Muscle layer of colon (tissue), 2 donors: ENCODE measurements around the gene TTI1.

ENCODE experiments used
- H3K27ac ChIP-seq: one replicate; pipeline ENCODE4 v1.7.0; 2013; ENCODE audit warnings: low read depth, mild to moderate bottlenecking, low read length, moderate library complexity
- H3K27me3 ChIP-seq, 2 donors: one replicate each; pipeline ENCODE4 v1.7.0; 2013; ENCODE audit warnings: low read length in 2 of 2, mild to moderate bottlenecking in 2 of 2; ENCODE audit not compliant: insufficient read depth in 2 of 2, control insufficient read depth in 1 of 2
- H3K36me3 ChIP-seq: one replicate; pipeline ENCODE4 v1.7.0; 2013; ENCODE audit warnings: mild to moderate bottlenecking, low read length; ENCODE audit not compliant: insufficient read depth
- H3K4me1 ChIP-seq: one replicate; pipeline ENCODE4 v1.7.0; 2013; ENCODE audit warnings: mild to moderate bottlenecking, low read length; ENCODE audit not compliant: insufficient read depth
- H3K4me3 ChIP-seq, 2 donors: one replicate each; pipeline ENCODE4 v1.7.0; 2013; ENCODE audit warnings: low read length in 2 of 2, low read depth in 1 of 2, mild to moderate bottlenecking in 1 of 2, moderate library complexity in 1 of 2
- H3K9ac ChIP-seq: one replicate; pipeline ENCODE4 v1.7.0; 2013; ENCODE audit warnings: low read length
- H3K9me3 ChIP-seq: one replicate; pipeline ENCODE4 v1.7.0; 2013; ENCODE audit warnings: mild to moderate bottlenecking, low read length
- donor health status: abdominal sarcoma.
- donor health status: Adenocarcinoma of cecum.

The TTI1 gene

GRCh38 chr20:37939701-37940560 is 93.3 kb downstream of the TTI1 start:
- H3K9me3 ChIP-seq = no peaks in the 10 kb centered on the region
- H3K27me3 ChIP-seq = no peaks in the 10 kb centered on the region
- no peak overlapping the region for H3K4me3 ChIP-seq
- H3K36me3 ChIP-seq = no peaks in the 10 kb centered on the region
- no peak overlapping the region for H3K27ac ChIP-seq
- H3K9ac ChIP-seq = no peak overlapping the region
- no peaks in the 10 kb centered on the region for H3K4me1 ChIP-seq

- no peaks in the 10 kb centered on the region for H3K4me1 ChIP-seq
- no peaks in the 10 kb centered on the region for H3K36me3 ChIP-seq
- no peaks in the 10 kb centered on the region for H3K9me3 ChIP-seq
- H3K9ac ChIP-seq = no peak overlapping the region
- H3K27me3 ChIP-seq = no peaks in the 10 kb centered on the region
- H3K27ac ChIP-seq = no peak overlapping the region
- no peak overlapping the region for H3K4me3 ChIP-seq
Observed at GRCh38 chr20:37938954-37939353, 94.3 kb downstream of the TTI1 start.

GRCh38 chr20:37938181-37938750 is 95.0 kb downstream of the TTI1 start:
- H3K9me3 ChIP-seq = no peaks in the 10 kb centered on the region
- H3K27ac ChIP-seq = no peak overlapping the region
- no peak overlapping the region for H3K4me3 ChIP-seq
- H3K4me1 ChIP-seq = no peaks in the 10 kb centered on the region
- no peak overlapping the region for H3K9ac ChIP-seq
- no peaks in the 10 kb centered on the region for H3K27me3 ChIP-seq
- H3K36me3 ChIP-seq = no peaks in the 10 kb centered on the region

- Histone ChIP-seq H3K4me1 (no peaks in the 10 kb centered on the region), H3K27ac (no peak overlapping the region), H3K9ac (no peak overlapping the region), H3K27me3 (no peaks in the 10 kb centered on the region), H3K9me3 (no peaks in the 10 kb centered on the region), H3K4me3 (no peak overlapping the region), H3K36me3 (no peaks in the 10 kb centered on the region)
Observed at GRCh38 chr20:37937686-37938085, 95.6 kb downstream of the TTI1 start.

GRCh38 chr20:37936451-37936850 is 96.8 kb downstream of the TTI1 start:
- Histone ChIP-seq H3K4me3 (no peak overlapping the region), H3K9me3 (no peaks in the 10 kb centered on the region), H3K27me3 (no peaks in the 10 kb centered on the region), H3K4me1 (no peaks in the 10 kb centered on the region), H3K27ac (no peak overlapping the region), H3K36me3 (no peaks in the 10 kb centered on the region), H3K9ac (no peak overlapping the region)

DNA sequence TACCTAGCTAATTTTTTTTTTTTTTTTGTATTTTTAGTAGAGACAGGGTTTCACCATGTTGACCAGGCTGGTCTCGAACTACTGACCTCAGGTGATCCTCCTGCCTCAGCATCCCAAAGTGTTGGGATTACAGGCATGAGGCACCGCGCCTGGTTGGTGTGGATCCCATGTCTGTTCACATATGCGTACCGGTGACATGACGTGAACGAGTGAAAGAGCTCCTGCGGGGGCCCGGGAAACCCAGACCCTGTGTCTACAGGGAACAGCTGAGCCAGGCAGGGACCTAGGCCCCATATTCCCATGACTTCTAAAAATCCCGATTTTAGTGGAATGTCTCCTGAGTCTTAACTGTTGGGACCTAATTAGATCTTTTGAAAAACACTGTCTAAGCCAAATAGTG is 97.2 kb downstream of the TTI1 start:
- Histone ChIP-seq H3K36me3 (no peaks in the 10 kb centered on the region), H3K9me3 (no peaks in the 10 kb centered on the region), H3K27ac (no peak overlapping the region), H3K4me1 (no peaks in the 10 kb centered on the region), H3K9ac (no peak overlapping the region), H3K27me3 (no peaks in the 10 kb centered on the region), H3K4me3 (no peak overlapping the region)

GRCh38 chr20:37935435-37935834 is 97.8 kb downstream of the TTI1 start:
- no peaks in the 10 kb centered on the region for H3K9me3 ChIP-seq
- no peak overlapping the region for H3K9ac ChIP-seq
- H3K4me1 ChIP-seq = no peaks in the 10 kb centered on the region
- H3K27ac ChIP-seq = no peak overlapping the region
- no peak overlapping the region for H3K4me3 ChIP-seq
- no peaks in the 10 kb centered on the region for H3K27me3 ChIP-seq
- no peaks in the 10 kb centered on the region for H3K36me3 ChIP-seq

GRCh38 chr20:37934634-37935375 is 98.5 kb downstream of the TTI1 start:
- no peaks in the 10 kb centered on the region for H3K9me3 ChIP-seq
- H3K27me3 ChIP-seq = no peaks in the 10 kb centered on the region
- H3K4me3 ChIP-seq = no peak overlapping the region
- no peaks in the 10 kb centered on the region for H3K36me3 ChIP-seq
- no peak overlapping the region for H3K27ac ChIP-seq
- no peaks in the 10 kb centered on the region for H3K4me1 ChIP-seq
- H3K9ac ChIP-seq = no peak overlapping the region

DNA sequence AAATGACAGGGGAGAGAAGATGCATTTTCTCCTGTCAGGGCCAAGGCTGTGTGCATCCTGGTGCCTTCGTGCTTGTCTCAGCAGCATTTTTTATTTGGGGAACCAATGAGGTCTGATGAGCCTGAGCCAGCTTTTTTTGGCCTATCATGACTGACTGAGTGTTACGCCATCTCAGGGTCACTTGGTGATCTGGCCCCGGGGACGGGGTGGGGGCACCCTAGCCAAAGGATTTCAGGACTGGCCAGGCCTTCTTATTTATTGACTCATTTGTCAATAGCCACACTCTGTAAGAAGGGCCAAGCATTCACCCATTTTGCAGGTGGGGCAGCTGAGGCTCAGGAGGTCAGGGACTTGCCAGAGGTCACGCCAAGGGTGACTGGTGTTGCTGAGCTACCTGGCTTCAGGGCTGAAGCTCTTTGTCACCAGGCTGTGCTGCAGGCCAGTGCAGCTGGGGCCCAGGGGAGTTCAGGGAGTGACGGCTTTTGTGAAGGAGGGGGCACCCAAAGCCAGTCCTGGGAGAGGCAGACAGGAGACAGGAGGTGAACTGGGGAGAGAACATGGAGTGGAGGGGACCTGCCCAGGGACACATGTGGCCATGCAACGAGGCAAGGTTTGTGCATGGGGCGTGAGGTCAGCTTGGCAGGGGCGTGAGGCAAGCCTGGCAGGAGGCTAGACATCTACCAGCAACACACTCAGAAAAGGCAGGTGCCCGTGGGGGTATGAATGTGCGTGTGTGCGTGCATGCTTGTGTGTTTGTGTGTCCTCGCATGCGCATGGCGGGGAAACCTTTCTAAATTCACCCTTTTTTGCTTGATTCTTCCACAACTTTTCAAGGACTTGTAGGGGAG is 99.2 kb downstream of the TTI1 start:
- H3K27me3 ChIP-seq = no peaks in the 10 kb centered on the region
- no peak overlapping the region for H3K4me3 ChIP-seq
- no peak overlapping the region for H3K9ac ChIP-seq
- H3K27ac ChIP-seq = no peak overlapping the region
- H3K36me3 ChIP-seq = no peaks in the 10 kb centered on the region
- no peaks in the 10 kb centered on the region for H3K9me3 ChIP-seq
- no peaks in the 10 kb centered on the region for H3K4me1 ChIP-seq
